ENCODE results near the gene ZNF821.

The ZNF821 gene

GRCh38 chr16:71894921-71895678, 11.1 kb upstream of the ZNF821 start, which contains the start of gene IST1:
IST1 (plus strand) TSS chr16:71895531; CDS start chr16:71915641, 20,110 bp downstream.
- H3K4me3 ChIP-seq (ENCODE audit: control insufficient read depth, low read depth, low read length) = peak within 1 kb of the TSS; percentile 74
- DNase-seq (ENCODE audit: low read depth) = peak; percentile 99
- TF ChIP-seq CTCF (conservative IDR thresholded peaks at IDR 0.05; ENCODE audit: control insufficient read depth, insufficient read depth, low read depth, low read length) = no peak

GRCh38 chr16:71894229-71894920, 10.4 kb upstream of the ZNF821 start:
- peak; percentile 6 for TF ChIP-seq CTCF (conservative IDR thresholded peaks at IDR 0.05; ENCODE audit: control insufficient read depth, insufficient read depth, low read depth, low read length)

DNA sequence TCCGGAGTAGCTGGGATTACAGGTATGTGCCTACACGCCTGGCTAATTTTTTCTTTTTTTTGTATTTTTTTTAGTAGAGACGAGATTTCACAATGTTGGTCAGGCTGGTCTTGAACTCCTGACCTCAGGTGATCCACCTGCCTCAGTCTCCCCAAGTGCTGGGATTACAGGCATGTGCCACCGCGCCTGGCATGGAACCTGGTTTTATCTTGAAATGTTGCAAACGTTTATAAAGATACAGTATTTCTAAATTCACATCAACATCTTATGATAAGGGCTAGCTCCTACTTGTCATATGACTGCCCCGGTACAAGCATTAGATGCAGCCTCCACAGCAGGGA, 9.9 kb upstream of the ZNF821 start:
- peak overlapping the region; percentile 74 for H3K4me3 ChIP-seq (ENCODE audit: control insufficient read depth, low read depth, low read length)
- no peak for TF ChIP-seq CTCF (conservative IDR thresholded peaks at IDR 0.05; ENCODE audit: control insufficient read depth, insufficient read depth, low read depth, low read length)
- DNase-seq (ENCODE audit: low read depth) = no peak

More at GRCh38 chr16:71894229-71894920, 10.4 kb upstream of the ZNF821 start:
- DNase-seq (ENCODE audit: low read depth) = peak; percentile 68
- H3K4me3 ChIP-seq (ENCODE audit: control insufficient read depth, low read depth, low read length) = peak overlapping the region; percentile 74

GRCh38 chr16:71889147-71889546, 5.2 kb upstream of the ZNF821 start:
- TF ChIP-seq CTCF (conservative IDR thresholded peaks at IDR 0.05; ENCODE audit: control insufficient read depth, insufficient read depth, low read depth, low read length) = no peak
- no peak overlapping the region for H3K4me3 ChIP-seq (ENCODE audit: control insufficient read depth, low read depth, low read length)
- no peak for DNase-seq (ENCODE audit: low read depth)

- no peak overlapping the region for H3K4me3 ChIP-seq (ENCODE audit: control insufficient read depth, low read depth, low read length)
- no peak for TF ChIP-seq CTCF (conservative IDR thresholded peaks at IDR 0.05; ENCODE audit: control insufficient read depth, insufficient read depth, low read depth, low read length)
- DNase-seq (ENCODE audit: low read depth) = no peak
Measured at GRCh38 chr16:71885261-71885650, 1.3 kb upstream of the ZNF821 start.

DNA sequence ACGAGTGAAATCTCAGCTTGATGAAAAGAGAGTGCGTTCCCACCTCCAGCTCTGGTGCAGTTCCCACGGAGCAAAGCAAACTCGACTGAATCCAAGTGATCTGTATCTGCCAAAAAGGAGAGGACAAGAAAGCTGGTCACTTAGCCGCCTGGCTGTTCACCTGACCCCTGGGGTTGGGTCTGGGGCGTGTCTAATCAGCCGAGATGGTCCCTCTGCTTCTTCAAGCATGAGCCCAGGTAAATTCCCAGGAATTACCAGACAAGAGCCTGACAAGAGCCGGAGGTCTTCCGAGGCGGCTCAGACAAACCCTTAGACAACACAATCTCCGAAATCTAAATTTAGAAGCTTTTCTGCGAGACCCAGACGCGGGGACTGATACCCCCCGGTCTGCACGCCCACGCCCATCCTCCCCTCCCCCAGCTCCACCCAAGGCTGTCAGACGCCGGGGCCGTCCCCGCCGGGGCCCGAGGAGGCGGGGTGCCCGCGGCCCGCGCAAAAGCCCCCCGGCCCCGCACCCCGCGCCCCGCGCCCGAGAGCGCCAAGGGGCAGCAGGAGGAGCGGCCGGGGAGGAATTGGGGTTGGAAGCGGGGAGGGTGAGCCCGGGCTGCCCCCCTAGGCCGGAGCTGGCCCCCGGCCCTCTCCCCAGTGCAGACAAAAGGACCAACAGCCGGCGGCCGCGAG, 674 bp downstream of the ZNF821 start:
- no peak for TF ChIP-seq CTCF (conservative IDR thresholded peaks at IDR 0.05; ENCODE audit: control insufficient read depth, insufficient read depth, low read depth, low read length)
- H3K4me3 ChIP-seq (ENCODE audit: control insufficient read depth, low read depth, low read length) = peak overlapping the region; percentile 72
- DNase-seq (ENCODE audit: low read depth) = no peak
